ENCODE results near the gene PCK1. TPM values are rescaled to one million over a fixed set of nuclear protein-coding genes. Genes with fewer than 3 reads are reported as not detected.

PCK1 gene
- total RNA-seq, 1 experiment from 2014 or later = 0.21 TPM

DNA sequence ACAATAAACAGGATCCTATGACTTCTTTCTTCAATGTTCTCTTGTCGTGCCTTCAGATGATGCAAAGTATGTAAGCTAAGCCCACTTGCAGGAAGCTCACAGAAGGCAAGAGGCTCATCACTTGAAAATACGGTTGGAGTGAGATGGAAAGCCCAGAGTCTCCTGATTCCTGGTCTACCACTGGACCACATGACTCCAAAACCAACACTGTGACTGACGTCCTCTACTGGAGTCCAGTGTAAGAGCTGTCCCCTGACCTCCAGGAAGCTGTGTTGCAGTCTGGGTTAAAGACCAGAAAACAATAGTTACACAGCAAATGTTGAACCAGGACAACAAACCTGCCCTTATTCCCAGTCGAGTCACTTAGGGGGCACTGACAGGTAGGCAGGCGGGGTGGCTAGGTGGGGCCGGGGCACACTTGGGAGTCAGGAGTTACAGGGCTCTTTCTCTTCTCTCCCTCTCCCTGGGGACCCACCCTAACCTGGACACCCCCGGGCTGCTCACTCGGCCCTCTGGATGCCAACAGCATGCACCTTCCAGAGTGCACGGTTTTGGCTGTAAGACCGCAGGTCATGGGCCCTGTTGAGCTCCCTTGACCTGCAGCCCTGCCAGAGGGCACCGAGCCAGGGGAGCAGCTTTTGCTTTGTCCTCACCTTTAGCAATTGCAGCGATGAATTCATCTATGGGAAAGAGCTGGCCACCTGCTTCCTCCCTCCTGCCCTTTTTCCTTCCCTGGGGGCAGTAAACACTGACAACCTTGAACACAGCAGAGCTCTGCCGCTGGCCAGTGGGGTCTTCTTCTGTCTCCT is 7.4 kb downstream of the PCK1 start:
- CTCF ChIA-PET = no interaction called here
- Histone ChIP-seq H3K27ac (ENCODE audit: low read length) (no peak overlapping the region), H3K4me3 (ENCODE audit: low read depth in 2 of 2, low read length in 2 of 2) (no peak overlapping the region), H3K27me3 (ENCODE audit: control insufficient read depth, insufficient read depth, low read length) (peaks cover 4% of the 10 kb centered on the region), H3K9me3 (ENCODE audit: control insufficient read depth, insufficient read depth, low read depth, low read length) (no peaks in the 10 kb centered on the region), H3K4me1 (ENCODE audit: control insufficient read depth, insufficient read depth, low read length) (no peaks in the 10 kb centered on the region), H3K36me3 (ENCODE audit: control insufficient read depth, insufficient read depth, low read length) (no peaks in the 10 kb centered on the region)
- POLR2A ChIA-PET = no interaction called here
- DNase-seq (ENCODE audit: low read depth, low spot score) (no peak), ATAC-seq (no peak)
- intact Hi-C loops (cut with micrococcal nuclease; ENCODE audit: unreplicated experiment) = no loop called here
- TF ChIP-seq CTCF (IDR thresholded peaks at IDR 0.05) (no peak), SIN3A (IDR thresholded peaks at IDR 0.05; ENCODE audit: borderline replicate concordance, insufficient read depth, low read depth, low read length) (no peak), POLR2AphosphoS5 (IDR thresholded peaks at IDR 0.05; ENCODE audit: low read depth, low read length) (no peak), TCF7L2 (IDR thresholded peaks at IDR 0.05; ENCODE audit: low read depth, low read length) (no peak)
- TF ChIP-seq, protein P1, sequence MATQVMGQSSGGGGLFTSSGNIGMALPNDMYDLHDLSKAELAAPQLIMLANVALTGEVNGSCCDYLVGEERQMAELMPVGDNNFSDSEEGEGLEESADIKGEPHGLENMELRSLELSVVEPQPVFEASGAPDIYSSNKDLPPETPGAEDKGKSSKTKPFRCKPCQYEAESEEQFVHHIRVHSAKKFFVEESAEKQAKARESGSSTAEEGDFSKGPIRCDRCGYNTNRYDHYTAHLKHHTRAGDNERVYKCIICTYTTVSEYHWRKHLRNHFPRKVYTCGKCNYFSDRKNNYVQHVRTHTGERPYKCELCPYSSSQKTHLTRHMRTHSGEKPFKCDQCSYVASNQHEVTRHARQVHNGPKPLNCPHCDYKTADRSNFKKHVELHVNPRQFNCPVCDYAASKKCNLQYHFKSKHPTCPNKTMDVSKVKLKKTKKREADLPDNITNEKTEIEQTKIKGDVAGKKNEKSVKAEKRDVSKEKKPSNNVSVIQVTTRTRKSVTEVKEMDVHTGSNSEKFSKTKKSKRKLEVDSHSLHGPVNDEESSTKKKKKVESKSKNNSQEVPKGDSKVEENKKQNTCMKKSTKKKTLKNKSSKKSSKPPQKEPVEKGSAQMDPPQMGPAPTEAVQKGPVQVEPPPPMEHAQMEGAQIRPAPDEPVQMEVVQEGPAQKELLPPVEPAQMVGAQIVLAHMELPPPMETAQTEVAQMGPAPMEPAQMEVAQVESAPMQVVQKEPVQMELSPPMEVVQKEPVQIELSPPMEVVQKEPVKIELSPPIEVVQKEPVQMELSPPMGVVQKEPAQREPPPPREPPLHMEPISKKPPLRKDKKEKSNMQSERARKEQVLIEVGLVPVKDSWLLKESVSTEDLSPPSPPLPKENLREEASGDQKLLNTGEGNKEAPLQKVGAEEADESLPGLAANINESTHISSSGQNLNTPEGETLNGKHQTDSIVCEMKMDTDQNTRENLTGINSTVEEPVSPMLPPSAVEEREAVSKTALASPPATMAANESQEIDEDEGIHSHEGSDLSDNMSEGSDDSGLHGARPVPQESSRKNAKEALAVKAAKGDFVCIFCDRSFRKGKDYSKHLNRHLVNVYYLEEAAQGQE (IDR thresholded peaks at IDR 0.05; ENCODE audit: insufficient read depth in 1 of 2, low read depth in 2 of 2, low read length in 1 of 2) = no peak
- BruUV-seq (replicated peaks) = no TSS peak
- in situ Hi-C loops (cut with HindIII; ENCODE audit: low pct_unique_long_range_greater_than_20kb, low sequenced_read_pairs) = no loop called here

DNA sequence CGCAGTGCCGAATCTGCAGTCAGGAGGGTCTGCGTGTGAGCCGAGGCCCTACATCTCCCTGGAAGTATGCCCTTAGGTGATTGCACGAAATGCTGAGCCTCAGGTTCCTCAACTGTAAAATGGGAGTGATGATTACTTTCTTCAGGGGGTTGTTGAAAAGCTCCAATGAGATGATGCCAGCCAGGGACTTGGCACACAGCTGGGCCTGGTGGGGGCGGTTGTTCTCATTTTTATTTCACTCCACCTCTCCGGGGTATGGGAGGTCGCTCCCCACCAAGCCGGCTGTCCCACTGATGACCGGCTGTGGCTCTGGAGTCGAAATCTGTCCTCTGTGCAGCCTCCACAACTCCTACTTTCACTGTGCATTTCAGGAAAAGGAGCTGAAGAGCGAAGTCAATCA is 8.1 kb downstream of the PCK1 start:
- no peak overlapping the region for H3K27ac ChIP-seq (ENCODE audit: low read length)
- DNase-seq (ENCODE audit: low read depth, low spot score) = no peak
- H3K4me3 ChIP-seq (ENCODE audit: low read depth in 2 of 2, low read length in 2 of 2) = no peak overlapping the region
- in situ Hi-C loops (cut with HindIII; ENCODE audit: low pct_unique_long_range_greater_than_20kb, low sequenced_read_pairs) (no loop called here), intact Hi-C loops (cut with micrococcal nuclease; ENCODE audit: unreplicated experiment) (no loop called here)
- no peak for ATAC-seq
- H3K36me3 ChIP-seq (ENCODE audit: control insufficient read depth, insufficient read depth, low read length) = no peaks in the 10 kb centered on the region
- BruUV-seq (replicated peaks) = no TSS peak
- H3K4me1 ChIP-seq (ENCODE audit: control insufficient read depth, insufficient read depth, low read length) = no peaks in the 10 kb centered on the region
- ChIA-PET POLR2A (no interaction called here), CTCF (no interaction called here)
- peaks cover 4% of the 10 kb centered on the region for H3K27me3 ChIP-seq (ENCODE audit: control insufficient read depth, insufficient read depth, low read length)
- no peak for TF ChIP-seq POLR2AphosphoS5 (IDR thresholded peaks at IDR 0.05; ENCODE audit: low read depth, low read length)
- TF ChIP-seq TCF7L2 (IDR thresholded peaks at IDR 0.05; ENCODE audit: low read depth, low read length) = no peak
- TF ChIP-seq, protein P1 (IDR thresholded peaks at IDR 0.05; ENCODE audit: insufficient read depth in 1 of 2, low read depth in 2 of 2, low read length in 1 of 2) = no peak
- no peak for TF ChIP-seq CTCF (IDR thresholded peaks at IDR 0.05)
- no peak for TF ChIP-seq SIN3A (IDR thresholded peaks at IDR 0.05; ENCODE audit: borderline replicate concordance, insufficient read depth, low read depth, low read length)
- no peaks in the 10 kb centered on the region for H3K9me3 ChIP-seq (ENCODE audit: control insufficient read depth, insufficient read depth, low read depth, low read length)

Measured in Panc1 (cell line).